Mesenchymal stem cell (in vitro differentiated cells and primary cell): ENCODE measurements around the gene ODAPH.
"Not testable (repeated sequence)": the region's sequence is repeated elsewhere in the genome, so short reads cannot be mapped to it uniquely, and the experiment has no call there.

ENCODE experiments used
- DNase-seq: peaks from one replicate; pipeline ENCODE4 v3.0.0-alpha.2; 2013
- H2AFZ ChIP-seq: one replicate; pipeline ENCODE4 v1.6.1; 2013; ENCODE audit warnings: low read depth, mild to moderate bottlenecking, control low read depth, inconsistent platforms, low read length, moderate library complexity
- H2AK5ac ChIP-seq: 2 replicates; pipeline ENCODE4 v1.6.1; 2013; ENCODE audit warnings: low read length, moderate library complexity, mild to moderate bottlenecking, inconsistent platforms; ENCODE audit not compliant: severe bottlenecking
- H2BK120ac ChIP-seq: one replicate; pipeline ENCODE4 v1.6.1; 2013; ENCODE audit warnings: low read depth, mild to moderate bottlenecking, inconsistent platforms, low read length, moderate library complexity
- H2BK12ac ChIP-seq, 2 experiments: one replicate each; pipeline ENCODE4 v1.6.1; 2013; ENCODE audit warnings: inconsistent platforms in 2 of 2, low read length in 2 of 2, mild to moderate bottlenecking in 2 of 2, moderate library complexity in 2 of 2, control low read depth in 1 of 2
- H2BK15ac ChIP-seq: one replicate; pipeline ENCODE4 v1.6.1; 2013; ENCODE audit warnings: mild to moderate bottlenecking, low read depth, inconsistent platforms; ENCODE audit not compliant: poor library complexity, severe bottlenecking
- H2BK5ac ChIP-seq: 2 replicates; pipeline ENCODE4 v1.6.1; 2013; ENCODE audit warnings: low read depth, mild to moderate bottlenecking, low read length, control low read depth, inconsistent platforms; ENCODE audit not compliant: poor library complexity, severe bottlenecking
- H3K14ac ChIP-seq, 2 experiments: one replicate each; pipeline ENCODE4 v1.6.1; 2013; ENCODE audit warnings: inconsistent platforms in 2 of 2, low read length in 2 of 2, control low read depth in 1 of 2, mild to moderate bottlenecking in 1 of 2, moderate library complexity in 1 of 2
- H3K18ac ChIP-seq, 2 experiments: one replicate each; pipeline ENCODE4 v1.6.1; 2013; ENCODE audit warnings: inconsistent platforms in 2 of 2, low read length in 2 of 2, control low read depth in 1 of 2, low read depth in 1 of 2, mild to moderate bottlenecking in 1 of 2
- H3K23ac ChIP-seq, 2 experiments: one replicate each; pipeline ENCODE4 v1.6.1; 2013; ENCODE audit warnings: inconsistent platforms in 2 of 2, low read length in 2 of 2, mild to moderate bottlenecking in 2 of 2, moderate library complexity in 2 of 2, control low read depth in 1 of 2
- H3K27ac ChIP-seq: 2 replicates; pipeline ENCODE4 v1.5.1; 2013; ENCODE audit warnings: mild to moderate bottlenecking, moderate library complexity, low read length, control low read depth, inconsistent platforms; ENCODE audit not compliant: poor library complexity, severe bottlenecking
- H3K27me3 ChIP-seq, 2 experiments: 2 replicates each; pipeline versions ENCODE4 v1.6.1 to v1.7.0; 2013; ENCODE audit warnings: low read length in 2 of 2, mild to moderate bottlenecking in 2 of 2, moderate library complexity in 2 of 2, control low read depth in 1 of 2, inconsistent platforms in 1 of 2; ENCODE audit not compliant: control insufficient read depth in 1 of 2, insufficient read depth in 1 of 2
- H3K36me3 ChIP-seq, 2 experiments: 2 replicates each; pipeline versions ENCODE4 v1.6.1 to v1.7.0; 2013; ENCODE audit warnings: low read length in 2 of 2, control low read depth in 1 of 2, inconsistent platforms in 1 of 2, low read depth in 1 of 2, mild to moderate bottlenecking in 1 of 2; ENCODE audit not compliant: insufficient read depth in 2 of 2, control insufficient read depth in 1 of 2
- H3K4ac ChIP-seq, 2 experiments: one replicate each; pipeline ENCODE4 v1.6.1; 2013; ENCODE audit warnings: inconsistent platforms in 2 of 2, low read length in 2 of 2, mild to moderate bottlenecking in 2 of 2, moderate library complexity in 2 of 2, control low read depth in 1 of 2, low read depth in 1 of 2
- H3K4me1 ChIP-seq: 2 replicates; pipeline ENCODE4 v1.6.1; 2013; ENCODE audit warnings: low read depth, low read length, control low read depth; ENCODE audit not compliant: control insufficient read depth, insufficient read depth
- H3K4me2 ChIP-seq: 2 replicates; pipeline ENCODE4 v1.6.1; 2013; ENCODE audit warnings: low read length, mild to moderate bottlenecking, inconsistent platforms; ENCODE audit not compliant: poor library complexity, severe bottlenecking
- H3K4me3 ChIP-seq, 2 experiments: 2 replicates each; pipeline versions ENCODE4 v1.5.1 to v1.7.0; 2013; ENCODE audit warnings: low read length in 2 of 2, mild to moderate bottlenecking in 2 of 2, control low read depth in 1 of 2, low read depth in 1 of 2; ENCODE audit not compliant: insufficient read depth in 1 of 2
- H3K79me1 ChIP-seq: replicated peaks from 2 replicates; pipeline ENCODE4 v1.6.1; 2013; ENCODE audit warnings: mild to moderate bottlenecking, control low read depth, low read length, inconsistent platforms; ENCODE audit not compliant: poor library complexity, severe bottlenecking
- H3K9ac ChIP-seq: 2 replicates; pipeline ENCODE4 v1.7.0; 2013; ENCODE audit warnings: mild to moderate bottlenecking, low read length, moderate library complexity
- H3K9me3 ChIP-seq: 2 replicates; pipeline ENCODE4 v1.7.0; 2013; ENCODE audit warnings: mild to moderate bottlenecking, low read length; ENCODE audit not compliant: control insufficient read depth
- H4K8ac ChIP-seq: one replicate; pipeline ENCODE4 v1.6.1; 2013; ENCODE audit warnings: inconsistent platforms, mild to moderate bottlenecking, low read length, moderate library complexity
- H4K91ac ChIP-seq: one replicate; pipeline ENCODE4 v1.6.1; 2013; ENCODE audit warnings: mild to moderate bottlenecking, low read length, inconsistent platforms
- WGBS: methylation state at CpG from one replicate; pipeline ENCODE4 v1.1.7; 2013; ENCODE audit warnings: mixed read lengths; 5-methylcytosine and 5-hydroxymethylcytosine counted together

ODAPH gene

DNA sequence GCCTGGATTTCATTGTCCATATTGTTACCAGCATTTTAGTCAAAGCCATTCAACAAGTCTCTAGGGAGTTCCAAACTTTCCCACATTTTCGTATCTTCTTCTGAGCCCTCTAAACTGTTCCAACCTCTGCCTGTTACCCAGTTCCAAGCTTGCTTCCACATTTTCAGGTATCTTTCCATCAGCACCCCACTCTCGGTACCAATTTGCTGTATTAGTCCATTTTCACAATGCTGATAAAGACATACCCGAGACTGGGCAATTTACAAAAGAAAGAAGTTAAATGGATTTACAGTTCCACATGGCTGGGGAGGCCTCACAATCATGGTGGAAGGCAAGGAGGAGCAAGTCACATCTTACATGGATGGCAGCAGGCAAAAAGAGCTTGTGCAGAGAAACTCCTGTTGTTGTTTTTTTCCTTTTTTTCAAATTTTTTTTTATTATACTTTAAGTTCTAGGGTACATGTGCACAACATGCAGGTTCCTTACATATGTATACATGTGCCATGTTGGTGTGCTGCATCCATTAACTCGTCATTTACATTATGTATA, 22.5 kb upstream of the ODAPH start:
- H2BK15ac ChIP-seq, H3K4ac ChIP-seq, H3K4me3 ChIP-seq, H2BK12ac ChIP-seq, H3K4me1 ChIP-seq, H3K18ac ChIP-seq, H4K91ac ChIP-seq, H3K23ac ChIP-seq, DNase-seq, H2AK5ac ChIP-seq, H2AFZ ChIP-seq, H2BK5ac ChIP-seq, H3K79me1 ChIP-seq, H3K9ac ChIP-seq, H2BK120ac ChIP-seq, H3K27ac ChIP-seq, H3K14ac ChIP-seq, H3K4me2 ChIP-seq, H3K27me3 ChIP-seq, H4K8ac ChIP-seq: not testable (repeated sequence)
- Histone ChIP-seq H3K36me3 (peaks cover 7 to 44% of the 10 kb centered on the region in 2 experiments), H3K9me3 (peaks cover 16% of the 10 kb centered on the region)
- WGBS = over 99% methylated on average over 4 of the region's 4 CpGs

DNA sequence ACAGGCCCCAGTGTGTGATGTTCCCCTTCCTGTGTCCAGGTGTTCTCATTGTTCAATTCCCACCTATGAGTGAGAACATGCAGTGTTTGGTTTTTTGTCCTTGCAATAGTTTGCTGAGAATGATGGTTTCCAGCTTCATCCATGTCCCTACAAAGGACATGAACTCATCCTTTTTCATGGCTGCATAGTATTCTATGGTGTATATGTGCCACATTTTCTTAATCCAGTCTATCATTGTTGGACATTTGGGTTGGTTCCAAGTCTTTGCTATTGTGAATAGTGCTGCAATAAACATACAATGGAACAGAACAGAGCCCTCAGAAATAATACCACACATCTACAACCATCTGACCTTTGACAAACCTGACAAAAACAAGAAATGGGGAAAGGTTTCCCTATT, 21.9 kb upstream of the ODAPH start:
- H3K4me1 ChIP-seq, H2BK15ac ChIP-seq, H2BK12ac ChIP-seq, H3K4ac ChIP-seq, H3K14ac ChIP-seq, H3K9ac ChIP-seq, H3K18ac ChIP-seq, H2AK5ac ChIP-seq, H4K8ac ChIP-seq, H4K91ac ChIP-seq, H2BK120ac ChIP-seq, H2AFZ ChIP-seq, DNase-seq, H3K79me1 ChIP-seq, H3K27ac ChIP-seq, H2BK5ac ChIP-seq, H3K4me3 ChIP-seq, H3K27me3 ChIP-seq, H3K23ac ChIP-seq, H3K4me2 ChIP-seq: not testable (repeated sequence)
- Histone ChIP-seq H3K36me3 (peaks cover 7 to 44% of the 10 kb centered on the region in 2 experiments), H3K9me3 (peaks cover 16% of the 10 kb centered on the region)

DNA sequence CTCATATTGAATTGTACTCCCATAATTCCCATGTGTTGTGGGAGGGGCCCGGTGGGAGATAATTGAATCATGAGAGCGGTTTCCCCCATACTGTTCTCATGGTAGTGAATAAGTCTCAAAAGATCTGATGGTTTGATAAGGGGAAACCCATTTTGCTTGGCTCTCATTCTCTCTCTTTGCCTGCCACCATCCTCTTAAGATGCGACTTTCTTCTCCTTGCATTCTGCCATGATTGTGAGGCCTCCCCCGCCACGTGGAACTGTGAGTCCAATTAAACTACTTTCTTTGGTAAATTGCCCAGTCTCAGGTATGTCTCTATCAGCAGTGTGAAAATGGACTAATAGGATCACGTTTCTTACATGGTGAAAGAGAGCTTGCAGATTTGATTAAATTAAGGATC, 18.6 kb upstream of the ODAPH start:
- 96% methylated on average over 6 of the region's 6 CpGs for WGBS
- not testable (repeated sequence) for H2AFZ ChIP-seq

DNA sequence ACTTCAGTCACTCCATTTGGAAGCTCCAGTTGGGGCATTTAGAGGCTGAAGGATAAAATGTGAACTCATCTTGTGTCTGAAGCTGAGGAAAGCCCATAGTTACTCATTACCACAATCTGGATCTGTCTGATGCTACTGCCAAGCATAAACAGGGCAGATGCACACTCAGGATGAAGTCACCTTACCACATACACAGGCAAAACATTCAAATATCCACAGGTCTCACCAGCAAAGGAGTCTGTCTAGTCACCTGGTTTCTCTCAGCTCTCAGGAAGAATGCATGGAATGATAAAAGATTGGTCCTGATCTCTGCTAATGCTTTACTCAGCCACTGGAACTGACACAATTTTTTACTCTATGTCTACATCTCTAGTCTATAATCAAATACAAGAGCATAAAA, 13.0 kb upstream of the ODAPH start:
- Histone ChIP-seq H2BK15ac (no peak overlapping the region), H2BK120ac (no peak overlapping the region), H3K4me3 (no peak overlapping the region), H3K27ac (peak overlapping the region; percentile 74), H3K27me3 (no peaks in the 10 kb centered on the region), H4K91ac (no peak overlapping the region), H2AFZ (no peak overlapping the region), H3K4me1 (peaks cover 7% of the 10 kb centered on the region), H2BK12ac (no peak overlapping the region), H3K9ac (no peak overlapping the region), H3K18ac (no peak overlapping the region), H4K8ac (no peak overlapping the region), H3K9me3 (no peaks in the 10 kb centered on the region), H3K14ac (no peak overlapping the region), H2AK5ac (no peak overlapping the region), H3K36me3 (peaks cover 0 to 20% of the 10 kb centered on the region in 2 experiments), H3K4ac (no peak overlapping the region), H2BK5ac (no peak overlapping the region), H3K4me2 (no peak overlapping the region), H3K23ac (no peak overlapping the region), H3K79me1 (no peaks in the 10 kb centered on the region)
- peak; percentile 66 for DNase-seq

More for the DNA sequence above, 18.6 kb upstream of the ODAPH start:
- not testable (repeated sequence) for H3K23ac ChIP-seq, H2BK120ac ChIP-seq, H4K91ac ChIP-seq, H3K27ac ChIP-seq, H3K79me1 ChIP-seq, H3K14ac ChIP-seq, DNase-seq, H3K4me1 ChIP-seq, H3K18ac ChIP-seq, H3K4me3 ChIP-seq, H3K4me2 ChIP-seq, H3K4ac ChIP-seq, H2BK12ac ChIP-seq, H3K9ac ChIP-seq, H2AK5ac ChIP-seq, H3K27me3 ChIP-seq, H2BK15ac ChIP-seq, H2BK5ac ChIP-seq, H3K9me3 ChIP-seq, H4K8ac ChIP-seq
- peaks cover 5 to 22% of the 10 kb centered on the region in 2 experiments for H3K36me3 ChIP-seq
